Measurements from ENCODE around the gene LIN37. TPM values are rescaled to one million over a fixed set of nuclear protein-coding genes. Genes with fewer than 3 reads are reported as not detected.
A peak's percentile ranks its signal among the peaks of the same experiment; 100 is the strongest.

LIN37 gene
- total and polyA plus RNA-seq, 12 donors: 4.0 to 29.4 (median 5.0) TPM

DNA sequence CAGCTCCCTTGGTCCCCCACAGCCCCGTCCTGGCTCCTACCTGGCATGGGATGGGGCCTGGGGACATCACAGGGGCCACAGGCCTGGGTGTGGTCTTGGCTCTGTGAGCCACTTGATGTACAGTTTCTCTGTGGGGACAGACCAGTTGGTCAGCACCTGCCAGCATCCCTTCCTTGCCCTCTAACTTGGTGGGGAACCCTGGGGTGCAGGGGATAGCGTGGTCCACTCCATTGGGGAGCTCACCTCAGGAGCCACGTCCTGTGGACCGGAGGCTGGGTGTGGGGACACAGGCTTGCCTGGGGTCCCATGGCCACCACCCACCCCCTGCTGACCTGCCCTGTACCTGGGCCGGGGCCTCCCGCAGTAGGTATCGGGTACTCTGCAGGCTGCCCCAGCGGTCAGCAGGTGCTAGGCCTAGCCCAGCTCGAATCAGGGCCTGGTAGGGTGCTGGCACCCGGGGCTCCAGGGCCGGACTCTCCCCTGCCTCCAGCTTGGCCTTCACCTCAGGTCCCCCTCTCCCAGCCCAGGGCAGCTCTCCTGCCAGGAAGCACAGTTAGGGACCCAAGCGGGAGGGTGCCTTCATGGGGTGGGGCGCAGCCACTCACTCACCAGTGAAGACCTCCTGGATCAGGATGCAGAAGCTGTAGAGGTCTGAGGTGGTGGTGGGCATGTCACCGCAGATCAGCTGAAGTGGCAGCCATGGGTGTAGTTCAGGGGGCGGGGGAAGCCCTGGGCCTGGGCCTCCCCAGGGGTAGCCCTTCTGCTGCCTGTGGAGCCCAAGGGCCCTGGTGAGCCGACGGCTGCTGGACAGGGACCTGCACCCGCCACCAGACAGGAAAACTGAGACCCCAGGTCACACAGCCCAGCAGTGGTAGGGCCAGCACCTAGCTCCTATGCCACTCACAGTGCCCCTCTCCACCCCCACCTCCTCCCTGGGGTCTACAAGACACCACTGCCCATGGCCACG lies 41.9 kb downstream of the LIN37 start:
- H3K9me3 ChIP-seq: no peaks in the 10 kb centered on the region
- ATAC-seq (no peak), DNase-seq (no peak)
- intact Hi-C loops (cut with DNase I): no loop called here
- H3K27me3 ChIP-seq: peaks cover 0 to 6% (median 0%) of the 10 kb centered on the region in 7 donors
- no peak overlapping the region for H3K27ac ChIP-seq
- peaks cover 0 to 8% (median 0%) of the 10 kb centered on the region in 9 donors for H3K36me3 ChIP-seq
- no peak overlapping the region for H3K4me3 ChIP-seq
- no peaks in the 10 kb centered on the region for H3K4me1 ChIP-seq
- WGBS, 2 donors: 86 to 88% methylated on average over 19 of the region's 19 CpGs
- TF ChIP-seq, protein P1, sequence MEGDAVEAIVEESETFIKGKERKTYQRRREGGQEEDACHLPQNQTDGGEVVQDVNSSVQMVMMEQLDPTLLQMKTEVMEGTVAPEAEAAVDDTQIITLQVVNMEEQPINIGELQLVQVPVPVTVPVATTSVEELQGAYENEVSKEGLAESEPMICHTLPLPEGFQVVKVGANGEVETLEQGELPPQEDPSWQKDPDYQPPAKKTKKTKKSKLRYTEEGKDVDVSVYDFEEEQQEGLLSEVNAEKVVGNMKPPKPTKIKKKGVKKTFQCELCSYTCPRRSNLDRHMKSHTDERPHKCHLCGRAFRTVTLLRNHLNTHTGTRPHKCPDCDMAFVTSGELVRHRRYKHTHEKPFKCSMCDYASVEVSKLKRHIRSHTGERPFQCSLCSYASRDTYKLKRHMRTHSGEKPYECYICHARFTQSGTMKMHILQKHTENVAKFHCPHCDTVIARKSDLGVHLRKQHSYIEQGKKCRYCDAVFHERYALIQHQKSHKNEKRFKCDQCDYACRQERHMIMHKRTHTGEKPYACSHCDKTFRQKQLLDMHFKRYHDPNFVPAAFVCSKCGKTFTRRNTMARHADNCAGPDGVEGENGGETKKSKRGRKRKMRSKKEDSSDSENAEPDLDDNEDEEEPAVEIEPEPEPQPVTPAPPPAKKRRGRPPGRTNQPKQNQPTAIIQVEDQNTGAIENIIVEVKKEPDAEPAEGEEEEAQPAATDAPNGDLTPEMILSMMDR (IDR thresholded peaks at IDR 0.05): no peak

DNA sequence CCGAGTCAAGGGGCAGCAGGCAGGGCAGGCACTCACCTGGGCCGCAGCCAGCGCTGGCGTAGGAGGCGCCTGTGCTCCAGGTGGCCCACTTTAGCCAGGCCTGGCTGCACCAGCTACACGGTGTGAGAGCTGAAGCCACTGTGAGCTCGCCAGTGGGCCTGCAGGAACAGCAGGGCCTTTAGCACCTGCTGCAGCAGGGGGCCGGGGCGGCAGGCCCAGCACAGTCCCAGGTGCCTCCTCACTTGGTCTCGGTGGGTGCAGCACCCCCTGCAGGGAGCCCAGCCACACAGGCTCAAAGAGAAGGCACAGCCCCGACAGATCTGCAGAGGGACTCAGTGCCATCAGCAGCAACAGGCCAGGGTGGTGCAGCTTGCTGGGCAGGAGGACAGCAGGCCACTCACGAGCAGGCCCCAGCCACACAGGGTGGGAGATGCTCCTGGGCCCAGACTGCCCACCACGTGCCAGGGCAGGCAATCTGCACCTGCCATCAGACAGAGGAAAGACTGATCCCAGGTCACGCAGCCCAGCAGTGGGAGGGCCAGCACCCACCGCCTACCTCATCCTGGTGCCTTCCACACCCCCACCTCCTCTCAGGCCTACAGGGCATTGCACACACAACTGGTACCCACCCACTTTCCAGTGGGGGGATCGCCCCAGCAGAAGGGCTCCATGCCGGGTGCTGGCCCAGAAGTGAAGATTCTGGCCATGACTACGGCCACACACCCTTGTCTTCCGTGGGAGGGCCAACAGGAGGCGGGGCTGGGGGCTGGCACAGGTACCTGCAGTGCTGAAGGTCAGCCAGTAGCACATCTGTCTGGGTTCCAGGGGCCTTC lies 42.8 kb downstream of the LIN37 start:
- WGBS, 2 donors: 58 to 63% methylated on average over 20 of the region's 20 CpGs
- intact Hi-C loops (cut with DNase I): no loop called here
- Histone ChIP-seq H3K36me3 (no peaks in the 10 kb centered on the region), H3K27me3 (peaks cover 0 to 14% (median 7%) of the 10 kb centered on the region in 7 donors), H3K4me1 (no peaks in the 10 kb centered on the region), H3K27ac (no peak overlapping the region), H3K9me3 (no peaks in the 10 kb centered on the region), H3K4me3 (no peak overlapping the region)
- DNase-seq: no peak
- TF ChIP-seq, protein P1 (IDR thresholded peaks at IDR 0.05): peak in 1 of 9 donors; percentile 19
- ATAC-seq: peak in 2 of 8 donors; percentile 15 to 41

DNA sequence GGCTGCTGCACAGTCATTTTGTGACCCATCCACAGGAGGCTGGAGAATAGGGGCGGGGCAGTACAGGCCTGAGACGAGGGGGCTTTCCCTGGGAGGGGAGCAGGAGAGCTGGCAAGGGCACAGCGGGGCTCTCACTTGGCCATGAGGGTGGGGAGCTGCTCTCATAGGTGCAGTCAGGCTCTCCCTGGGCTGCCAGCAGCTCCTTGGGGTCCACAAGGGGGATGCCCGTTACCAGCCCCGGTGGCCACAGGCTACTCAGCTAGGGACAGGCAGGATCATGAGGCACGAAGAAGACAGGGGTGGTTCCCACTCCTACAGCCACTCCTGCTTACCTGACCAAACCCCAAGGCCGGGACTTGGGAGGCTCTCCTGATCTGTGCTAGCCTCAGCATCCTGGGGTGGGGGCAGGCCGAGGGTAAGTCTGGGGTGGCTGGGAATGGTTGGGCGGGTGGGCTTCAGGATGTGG lies 43.5 kb downstream of the LIN37 start:
- TF ChIP-seq, protein P1 (IDR thresholded peaks at IDR 0.05): no peak
- DNase-seq: no peak
- 83 to 91% methylated on average over 9 of the region's 9 CpGs for WGBS, 2 donors
- no peak for ATAC-seq
- H3K27ac ChIP-seq: no peak overlapping the region
- no peaks in the 10 kb centered on the region for H3K9me3 ChIP-seq
- no peaks in the 10 kb centered on the region for H3K4me1 ChIP-seq
- peaks cover 0 to 20% (median 13%) of the 10 kb centered on the region in 7 donors for H3K27me3 ChIP-seq
- intact Hi-C loops (cut with DNase I): no loop called here
- H3K4me3 ChIP-seq: no peak overlapping the region
- no peaks in the 10 kb centered on the region for H3K36me3 ChIP-seq

DNA sequence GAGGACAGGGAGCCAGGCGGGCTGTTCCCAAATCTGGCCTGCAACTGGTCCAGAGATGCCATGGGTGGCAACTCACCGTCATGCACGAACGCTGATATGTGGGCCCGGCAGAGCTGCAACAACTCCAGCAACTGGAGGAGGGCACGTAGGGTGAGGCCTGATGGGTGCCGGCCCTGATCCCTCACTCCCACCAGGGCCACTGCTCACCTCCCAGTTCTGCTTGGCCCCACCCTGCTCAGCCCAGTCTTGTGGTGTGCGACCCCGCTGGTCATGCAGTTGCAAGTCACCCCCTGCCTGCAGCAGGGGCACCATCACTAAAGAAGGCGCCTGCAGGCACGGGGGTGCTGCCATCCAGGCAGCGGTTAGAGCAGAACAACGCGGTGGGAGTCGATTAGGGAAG lies 43.9 kb downstream of the LIN37 start:
- TF ChIP-seq, protein P1 (IDR thresholded peaks at IDR 0.05): no peak
- H3K27me3 ChIP-seq: peaks cover 0 to 22% (median 18%) of the 10 kb centered on the region in 7 donors
- H3K9me3 ChIP-seq: no peaks in the 10 kb centered on the region
- intact Hi-C loops (cut with DNase I): no loop called here
- no peak for ATAC-seq
- no peaks in the 10 kb centered on the region for H3K36me3 ChIP-seq
- no peak overlapping the region for H3K27ac ChIP-seq
- 82 to 87% methylated on average over 15 of the region's 15 CpGs for WGBS, 2 donors
- H3K4me1 ChIP-seq: no peaks in the 10 kb centered on the region
- DNase-seq: no peak
- H3K4me3 ChIP-seq: no peak overlapping the region
